ENCODE results near the gene BCL6.

Gene BCL6

GRCh38 chr3:187745201-187746058 lies at the start of gene BCL6:
TSS of gene BCL6 (minus strand) at chr3:187745468. CDS start at chr3:187733693, 11,775 bp downstream.
- peak; percentile 19 for FAIRE-seq

- no peak for FAIRE-seq
These were observed 49.5 kb upstream of the BCL6 start for GRCh38 chr3:187794731-187795130.

DNA sequence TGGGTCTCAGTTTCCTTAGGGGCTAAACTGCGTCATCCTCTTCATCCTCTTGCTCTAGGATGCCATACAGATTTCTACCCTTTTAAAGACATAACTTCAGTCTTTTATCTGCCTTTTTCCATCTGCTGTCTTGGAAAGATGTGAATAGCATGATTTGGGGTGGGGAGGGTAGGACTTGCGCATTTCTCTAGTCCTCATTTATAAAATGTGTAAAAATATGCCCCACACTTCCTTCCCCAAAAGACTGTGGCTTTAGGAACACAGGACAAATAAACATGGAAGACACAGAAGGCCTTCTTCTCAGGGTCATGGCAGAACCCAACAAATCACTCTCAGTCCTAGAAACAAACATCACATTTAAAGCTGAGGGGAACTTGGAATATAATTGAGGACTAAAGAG lies 48.4 kb upstream of the BCL6 start:
- FAIRE-seq: no peak

- no peak for FAIRE-seq
These were observed 47.3 kb upstream of the BCL6 start for GRCh38 chr3:187792521-187792920.

DNA sequence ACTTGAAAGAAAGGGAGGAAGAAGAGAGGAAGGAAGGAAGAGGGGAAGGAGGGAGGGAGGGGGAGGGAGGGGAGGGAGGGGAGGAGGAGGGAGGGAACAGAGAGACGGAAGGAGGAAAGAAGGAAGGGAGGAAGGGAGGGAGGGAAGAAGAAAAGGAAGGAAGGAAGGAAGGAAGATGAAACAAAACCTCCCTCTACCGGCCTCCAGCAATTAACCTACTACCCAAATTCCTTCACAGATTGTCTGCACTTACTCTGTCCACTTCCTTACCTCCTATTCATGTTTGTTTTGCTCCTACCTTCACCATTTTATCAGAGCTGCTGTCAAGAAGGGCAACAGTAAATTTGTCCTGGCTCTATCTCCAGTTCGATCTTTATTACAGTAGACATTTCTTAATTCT lies 44.6 kb upstream of the BCL6 start:
- no peak for FAIRE-seq

DNA sequence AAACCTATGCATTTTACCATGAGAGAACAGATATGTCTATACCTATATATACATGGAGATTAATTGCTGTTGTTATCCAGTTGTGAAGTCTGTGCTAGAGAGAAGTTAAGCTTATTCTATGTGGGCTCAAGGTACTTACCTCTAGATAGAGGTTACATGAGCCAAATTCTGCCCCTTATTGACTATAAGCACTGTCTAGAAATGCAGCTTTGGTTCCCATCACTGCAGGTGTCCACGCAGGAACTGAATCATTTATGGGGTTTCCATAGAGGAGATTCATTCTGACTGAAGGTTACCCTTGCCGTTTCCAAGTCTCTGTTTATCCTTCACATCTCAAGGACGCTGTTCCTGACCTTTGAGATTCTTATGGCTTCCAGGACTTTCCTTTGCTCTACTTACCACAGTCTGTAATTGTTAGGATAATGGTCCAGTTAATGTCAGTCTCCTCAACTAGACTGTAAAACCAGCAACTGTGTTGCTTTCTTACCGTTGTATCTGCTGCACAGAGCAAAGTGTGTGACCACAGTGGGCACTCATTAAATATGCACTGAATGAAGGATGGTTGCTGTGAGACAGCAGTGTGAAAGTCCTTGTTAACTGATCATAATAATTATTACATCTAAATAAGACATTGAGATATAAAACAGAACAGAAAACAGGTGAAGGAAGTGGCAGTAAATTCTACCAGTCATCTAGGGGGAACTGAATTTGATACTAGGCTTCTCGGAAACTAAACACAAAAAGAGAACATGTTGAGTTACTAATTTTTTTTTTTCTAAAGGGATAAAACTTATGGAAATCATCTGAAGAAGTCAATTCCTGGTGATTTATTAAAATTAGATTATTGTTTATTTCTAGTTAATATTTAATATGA lies 44.0 kb upstream of the BCL6 start:
- FAIRE-seq: no peak

GRCh38 chr3:187783098-187783497 lies 37.8 kb upstream of the BCL6 start:
- FAIRE-seq: no peak

DNA sequence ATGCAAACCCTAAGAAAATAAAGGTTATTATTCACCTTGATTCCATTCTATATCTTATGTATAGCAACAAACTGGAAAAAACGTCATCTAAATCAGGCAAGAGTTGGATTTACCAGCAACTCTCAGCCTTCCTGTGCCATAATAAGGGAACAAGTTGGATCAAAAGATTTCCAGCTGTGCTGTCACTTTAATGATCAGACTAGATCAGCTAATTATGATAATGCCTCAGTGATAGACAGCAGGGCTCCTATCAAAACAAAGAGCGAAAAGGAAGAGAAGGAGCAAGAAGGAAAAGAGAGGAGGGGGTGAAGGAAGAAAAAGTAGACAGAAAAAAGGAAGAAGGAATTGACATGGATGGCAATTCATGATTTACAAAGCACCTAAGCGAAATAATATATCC lies 36.7 kb upstream of the BCL6 start:
- FAIRE-seq: no peak

GRCh38 chr3:187781001-187781400 lies 35.7 kb upstream of the BCL6 start:
- FAIRE-seq: no peak

DNA sequence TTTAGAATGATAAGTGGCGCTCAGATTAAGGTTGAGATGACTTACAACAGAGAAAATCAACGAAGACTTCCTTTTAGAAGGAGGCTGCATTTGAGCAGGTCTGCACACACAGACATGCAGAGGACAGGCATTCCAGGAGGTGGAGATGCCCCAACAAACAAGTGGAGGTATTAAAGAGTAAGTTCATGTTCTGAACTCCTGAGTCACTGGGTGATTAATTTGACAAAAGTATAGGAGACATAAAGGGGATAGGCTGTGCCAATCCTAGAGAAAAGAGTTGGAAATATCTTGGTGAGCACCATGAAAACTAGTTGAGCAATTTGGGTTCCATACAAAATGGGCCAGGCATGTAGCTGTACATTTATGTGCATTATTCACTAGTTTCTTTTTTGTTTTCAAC lies 33.5 kb upstream of the BCL6 start:
- no peak for FAIRE-seq

DNA sequence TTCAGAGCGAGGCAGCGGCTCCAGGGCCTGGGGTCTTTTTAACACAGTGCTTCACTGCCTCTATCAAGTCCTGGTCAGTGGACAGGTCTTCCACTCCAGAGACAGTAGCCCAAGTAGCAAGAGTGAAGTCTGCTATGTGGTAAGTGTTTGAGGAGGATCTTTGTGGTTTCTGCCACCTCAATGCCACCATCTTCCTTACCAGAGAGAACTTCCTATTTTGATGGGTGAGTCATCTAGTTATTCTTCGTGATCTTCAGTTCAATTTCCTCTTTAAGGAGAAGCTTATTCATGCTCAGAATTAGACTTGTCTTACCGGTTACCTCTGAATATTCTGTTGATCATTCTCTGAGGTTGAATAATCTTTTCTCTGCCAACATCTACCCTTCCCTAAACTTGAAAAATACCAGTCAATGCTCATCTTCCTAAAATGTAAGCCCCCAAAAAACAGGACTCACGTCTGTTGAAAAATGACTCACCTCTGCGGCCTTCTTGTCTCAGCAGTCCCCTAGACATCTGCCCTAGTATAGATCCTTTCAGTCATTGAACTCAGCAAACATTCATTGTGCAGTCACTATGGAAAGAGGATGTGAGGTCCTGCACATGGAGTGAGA lies 32.2 kb upstream of the BCL6 start:
- FAIRE-seq: no peak

GRCh38 chr3:187775549-187775948 lies 30.3 kb upstream of the BCL6 start:
- FAIRE-seq: no peak

DNA sequence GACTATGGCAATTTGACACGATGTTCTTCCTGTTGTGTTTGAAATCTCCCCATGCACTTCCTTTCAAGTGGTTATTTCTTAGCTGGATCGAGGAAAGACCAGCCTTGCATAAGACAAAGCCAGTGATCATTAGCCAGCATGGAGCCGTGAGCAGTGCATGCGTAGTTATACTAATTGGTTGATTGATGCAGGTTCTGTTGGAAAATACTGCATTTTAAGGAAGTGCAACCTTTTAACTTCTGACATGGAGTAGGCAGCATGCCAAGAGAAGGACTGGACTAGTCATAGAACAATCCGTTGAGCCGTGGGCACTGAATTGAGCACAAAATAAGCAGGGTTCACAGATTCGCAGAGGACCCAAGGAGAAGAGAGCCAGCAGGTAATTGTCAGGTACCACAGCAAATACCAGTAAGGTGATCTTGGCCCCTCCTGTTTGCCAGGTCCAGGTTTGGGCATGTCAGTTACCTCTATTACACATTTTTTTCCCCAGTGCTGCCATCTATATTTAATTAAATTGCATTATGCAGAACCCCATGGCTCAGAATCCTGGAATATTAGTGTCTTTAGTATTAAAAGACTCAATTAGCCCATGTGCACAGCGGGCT lies 29.0 kb upstream of the BCL6 start:
- no peak for FAIRE-seq

DNA sequence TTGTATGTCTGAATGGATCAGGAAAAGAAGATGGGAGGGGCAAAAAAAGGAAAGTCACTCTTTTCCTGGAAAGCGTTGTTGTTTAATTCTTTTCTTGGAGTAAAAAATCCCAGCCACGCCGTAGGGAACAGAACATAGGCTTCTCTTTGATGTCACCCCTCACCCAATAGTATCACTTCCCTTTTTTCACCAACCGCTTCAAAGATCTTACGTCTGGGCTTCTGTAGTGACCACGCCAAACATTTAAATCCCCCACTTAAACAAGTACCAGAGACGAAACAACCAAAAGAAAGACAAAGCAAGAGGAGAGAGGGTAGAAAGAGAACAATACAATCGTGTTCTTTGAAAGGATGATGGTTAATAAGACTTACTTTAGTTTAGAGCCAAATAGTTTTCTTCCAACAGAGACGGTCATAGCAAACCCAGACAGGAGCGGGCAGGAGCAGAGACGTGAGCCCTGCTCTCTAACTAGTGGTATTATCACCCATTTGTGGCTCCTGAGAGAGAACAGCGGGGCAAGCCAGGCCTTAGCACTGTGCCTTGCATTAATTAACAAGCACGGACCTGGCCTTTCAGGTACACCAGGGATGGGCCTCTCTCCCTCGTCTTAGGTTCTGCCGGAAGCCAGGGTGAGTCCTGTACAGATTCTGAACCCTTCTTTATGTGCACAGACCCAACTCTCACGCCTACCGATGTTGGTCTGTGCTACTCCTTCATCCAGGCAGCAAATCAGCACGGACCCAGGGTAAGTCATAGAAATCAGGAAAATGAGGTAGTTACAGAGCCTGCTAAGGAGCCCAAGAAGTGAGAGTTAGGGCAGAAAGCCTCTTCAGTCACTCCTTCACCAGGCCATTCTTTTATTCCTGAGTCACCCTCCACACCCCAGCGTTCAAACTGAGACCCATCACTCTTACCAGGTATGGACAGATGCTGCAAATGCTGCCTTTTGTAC lies 28.2 kb upstream of the BCL6 start:
- no peak for FAIRE-seq

DNA sequence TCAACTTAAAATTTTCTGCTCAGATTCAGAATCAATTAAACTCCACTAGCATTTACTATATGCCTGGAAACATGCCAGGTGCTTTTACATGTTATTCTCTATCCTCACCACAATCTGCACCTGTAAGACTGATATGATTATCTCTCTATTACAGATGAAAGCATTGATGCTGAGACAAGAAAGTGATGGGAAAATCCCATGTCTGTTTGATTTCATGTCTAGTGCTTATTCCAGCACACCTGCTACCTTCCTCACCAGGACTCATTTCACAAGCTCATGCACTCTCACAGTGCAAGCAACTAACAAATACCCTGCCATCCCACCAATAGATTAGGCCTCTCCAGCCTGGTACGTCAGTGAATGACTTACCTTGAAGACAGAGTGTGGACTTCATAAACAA lies 25.0 kb upstream of the BCL6 start:
- no peak for FAIRE-seq

DNA sequence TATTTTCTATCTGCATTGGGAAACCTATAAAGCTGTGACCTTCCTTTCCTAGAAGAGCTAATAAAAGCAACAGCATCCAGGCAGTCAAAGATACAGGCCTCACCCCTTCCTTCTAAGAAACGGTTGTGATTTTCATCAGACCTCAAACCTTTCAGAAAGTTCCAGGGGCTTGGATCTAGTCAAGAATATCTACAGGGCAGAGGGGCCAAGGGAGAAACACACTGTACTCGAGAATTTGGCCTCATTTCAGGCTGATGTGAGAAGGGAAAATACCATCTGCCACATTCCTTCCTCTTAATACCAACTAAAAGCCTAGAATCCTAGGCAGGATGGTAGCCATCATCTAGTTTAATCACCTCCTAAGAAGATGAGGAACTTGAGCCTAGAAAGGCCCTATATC lies 24.5 kb upstream of the BCL6 start:
- FAIRE-seq: no peak

GRCh38 chr3:187767266-187768012 lies 22.2 kb upstream of the BCL6 start:
- FAIRE-seq: no peak

DNA sequence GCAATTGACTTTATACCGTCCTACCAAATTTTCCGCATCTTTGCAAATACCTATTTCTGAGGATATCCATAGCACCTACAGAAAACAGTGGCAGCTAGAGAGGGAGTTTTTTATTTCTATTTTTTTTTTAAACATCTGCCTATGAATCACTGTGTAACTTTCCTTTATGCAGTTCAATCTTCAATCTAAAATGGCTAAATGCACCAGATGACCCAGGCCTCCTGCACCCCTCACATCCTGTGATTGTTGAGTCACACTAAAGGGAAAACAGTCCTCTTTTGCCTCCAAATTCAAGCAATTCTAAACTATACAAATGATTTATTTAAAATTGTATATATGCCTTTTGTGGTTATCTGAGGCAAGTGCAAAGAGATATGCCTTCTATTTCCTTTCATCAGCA lies 20.1 kb upstream of the BCL6 start:
- no peak for FAIRE-seq

DNA sequence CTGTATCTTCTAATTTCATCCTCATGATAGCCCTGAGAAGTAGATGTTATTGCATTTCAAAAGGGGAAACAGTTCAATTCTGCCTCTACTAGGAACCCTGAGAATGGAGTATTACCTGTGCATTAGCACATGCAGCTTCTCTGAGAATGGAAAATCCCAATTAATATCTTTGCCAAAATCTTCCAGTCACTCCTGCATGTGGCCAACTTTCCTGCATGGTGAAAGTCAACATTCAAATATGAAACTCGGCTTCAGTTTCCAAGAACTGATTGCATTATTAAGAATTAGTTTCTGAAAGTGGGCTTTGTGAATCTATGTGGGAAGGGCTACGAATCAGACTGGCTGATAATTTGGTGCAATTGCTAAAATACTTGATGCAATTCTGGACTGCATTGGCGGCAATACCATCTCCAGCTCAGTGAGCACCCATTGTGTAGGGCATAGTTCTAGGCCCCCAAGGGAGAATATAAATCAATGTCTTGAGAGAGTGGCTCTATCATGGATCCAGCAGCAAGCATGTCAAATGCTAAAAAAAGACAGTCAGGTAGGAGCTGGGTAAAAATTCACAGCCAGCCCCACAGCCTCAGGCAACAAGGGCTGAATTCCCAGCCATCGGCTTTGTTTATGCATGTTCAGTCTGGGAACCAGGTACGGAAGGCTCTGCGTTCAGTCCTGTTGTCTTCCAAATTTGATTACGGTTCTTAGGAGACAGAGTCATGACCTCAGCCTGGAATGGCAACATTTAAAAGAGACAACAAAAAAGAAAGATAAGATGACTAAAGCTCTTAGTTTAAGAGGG lies 18.8 kb upstream of the BCL6 start:
- no peak for FAIRE-seq

GRCh38 chr3:187762792-187763191 lies 17.5 kb upstream of the BCL6 start:
- FAIRE-seq: no peak
